Activated CD4-positive, CD25-positive, alpha-beta regulatory T cell treated with anti-CD3 and anti-CD28 coated beads, Interleukin-2, amount 50 U/mL, for 16 hours (primary cell): Measurements from ENCODE around the gene BRICD5.

Experiments
- DNase-seq: peaks from one replicate; pipeline ENCODE4 v3.0.0-alpha.2; 2020; ENCODE audit warnings: low read depth, low spot score

The BRICD5 gene

DNA sequence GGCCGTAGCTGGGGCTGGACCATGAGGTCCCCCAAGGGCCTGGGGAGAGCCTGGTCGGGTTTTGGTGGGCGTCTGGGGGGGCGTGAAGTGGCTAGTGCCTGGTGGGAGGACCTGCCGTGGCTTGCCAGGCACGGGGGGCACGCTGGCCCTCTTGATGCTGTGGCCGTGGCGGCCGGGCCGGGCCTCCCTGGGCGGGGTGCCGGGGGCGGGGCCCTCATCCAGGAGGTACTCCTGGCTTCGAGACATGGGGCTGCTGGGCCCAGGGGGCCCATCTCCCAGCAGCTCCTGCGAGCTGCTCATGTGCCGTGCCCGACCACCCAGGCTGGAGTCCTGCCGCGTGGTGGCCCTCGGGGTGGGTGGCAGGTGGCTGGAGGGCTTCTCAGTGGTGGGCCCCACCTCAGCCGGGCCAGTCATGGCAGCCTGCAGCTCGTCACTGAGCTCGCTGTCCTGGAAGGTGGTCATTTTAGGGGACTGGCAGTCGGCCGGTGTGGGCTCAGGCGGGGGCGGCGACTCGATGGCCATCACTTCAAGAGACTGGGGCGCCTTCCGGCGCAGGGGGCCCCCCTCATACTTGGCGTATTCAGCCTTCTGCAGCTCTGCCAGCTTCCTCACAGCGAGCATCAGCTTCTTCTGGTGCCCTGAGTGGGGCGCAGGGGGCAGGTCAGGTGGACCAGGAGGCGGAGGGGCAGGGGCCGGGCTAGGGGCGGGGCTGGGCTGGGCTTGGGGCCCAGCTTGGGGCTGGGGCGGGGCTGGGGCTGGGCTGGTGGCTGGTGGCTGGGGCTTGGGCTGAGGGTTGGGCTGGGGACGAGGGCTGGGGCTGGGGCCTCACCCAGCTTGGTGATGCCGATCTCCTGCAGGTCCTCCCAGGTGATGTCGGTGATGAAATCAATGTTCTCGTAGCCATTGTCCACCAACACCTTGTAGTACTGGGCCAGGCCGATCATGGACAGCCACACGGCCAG, 29.4 kb downstream of the BRICD5 start:
- no peak for DNase-seq

DNA sequence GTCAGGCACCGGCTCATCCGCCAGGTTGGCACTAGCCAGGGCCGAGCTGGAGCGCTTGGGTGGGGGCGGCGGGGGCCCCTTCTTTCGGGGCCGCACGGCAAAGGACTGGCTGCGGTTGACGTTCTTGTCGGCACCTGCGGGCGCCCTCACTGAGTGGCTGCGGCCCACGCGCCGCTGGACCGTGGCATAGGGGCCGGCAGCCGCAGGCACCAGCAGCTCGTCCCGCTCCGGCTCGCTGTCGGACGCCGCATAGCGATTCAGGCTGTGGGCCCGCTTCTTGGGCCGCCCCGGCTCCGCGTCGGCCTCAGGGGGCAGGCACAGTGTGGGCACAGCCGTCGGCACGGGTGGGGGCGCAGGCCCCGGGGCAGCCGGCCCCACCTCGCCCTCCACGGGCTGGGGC, 30.2 kb downstream of the BRICD5 start:
- no peak for DNase-seq

DNA sequence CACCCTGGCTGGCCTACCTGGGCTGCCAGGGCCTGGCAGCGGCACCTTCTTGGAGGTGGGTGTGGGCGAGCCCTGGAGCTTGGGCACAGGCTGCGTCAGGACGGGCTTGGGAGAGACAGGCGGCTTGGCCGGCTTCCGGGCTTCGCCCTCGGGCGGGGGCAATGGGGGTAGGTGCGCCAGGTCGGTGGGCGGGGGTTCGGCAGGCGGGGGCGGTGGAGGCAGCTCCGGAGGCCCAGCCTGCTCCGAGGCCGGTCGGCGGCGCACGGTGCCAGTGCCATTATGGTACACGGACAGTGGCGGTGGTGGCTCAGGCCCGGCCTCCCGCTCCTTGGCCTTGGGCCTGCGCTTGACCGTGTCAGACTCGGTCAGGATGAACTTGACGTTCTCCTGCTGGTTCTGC, 31.1 kb downstream of the BRICD5 start:
- no peak for DNase-seq

- DNase-seq: no peak
Observed at GRCh38 chr16:2179107-2179501, 31.6 kb downstream of the BRICD5 start.

GRCh38 chr16:2178321-2179106, 32.1 kb downstream of the BRICD5 start:
- DNase-seq: no peak

- no peak for DNase-seq
Observed at GRCh38 chr16:2177561-2177960, 33.1 kb downstream of the BRICD5 start.

DNA sequence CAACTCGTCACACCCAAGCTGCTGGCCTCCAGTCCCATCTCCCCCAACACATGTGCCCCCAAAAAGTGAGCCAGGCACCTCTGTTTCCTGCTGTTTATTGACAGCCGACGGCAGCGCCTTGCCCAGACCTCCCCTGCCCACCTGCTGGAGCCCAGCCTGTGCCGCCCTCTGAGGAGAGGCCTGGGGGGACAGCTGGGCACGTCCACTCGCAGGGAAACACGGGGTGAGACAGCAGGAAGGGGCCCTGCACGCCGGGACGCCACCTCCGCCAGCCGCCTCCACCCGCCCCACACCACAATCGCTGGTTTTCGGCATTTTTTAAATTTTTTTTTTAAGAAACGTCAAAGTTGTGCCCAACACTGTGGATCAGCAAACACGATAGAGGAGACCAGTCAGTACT, 33.6 kb downstream of the BRICD5 start:
- no peak for DNase-seq

- no peak for DNase-seq
Observed at GRCh38 chr16:2176047-2176446, 34.6 kb downstream of the BRICD5 start.

DNA sequence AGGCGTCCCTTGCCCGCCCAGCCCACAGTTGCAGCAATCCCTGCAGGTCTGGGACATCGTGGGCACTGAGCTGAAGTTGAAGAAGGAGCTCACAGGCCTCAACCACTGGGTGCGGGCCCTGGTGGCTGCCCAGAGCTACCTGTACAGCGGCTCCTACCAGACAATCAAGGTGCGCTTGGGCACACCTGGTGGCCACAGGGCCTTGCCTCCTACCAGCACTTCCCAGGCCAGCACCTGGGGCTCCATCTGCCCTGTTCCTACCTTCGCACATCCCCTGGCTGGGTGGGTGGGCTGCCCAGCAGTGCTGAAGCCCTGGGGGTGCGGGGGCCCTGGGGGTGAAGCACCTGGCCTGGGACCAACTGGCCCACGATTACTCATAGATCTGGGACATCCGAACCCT, 35.2 kb downstream of the BRICD5 start:
- DNase-seq: no peak

DNA sequence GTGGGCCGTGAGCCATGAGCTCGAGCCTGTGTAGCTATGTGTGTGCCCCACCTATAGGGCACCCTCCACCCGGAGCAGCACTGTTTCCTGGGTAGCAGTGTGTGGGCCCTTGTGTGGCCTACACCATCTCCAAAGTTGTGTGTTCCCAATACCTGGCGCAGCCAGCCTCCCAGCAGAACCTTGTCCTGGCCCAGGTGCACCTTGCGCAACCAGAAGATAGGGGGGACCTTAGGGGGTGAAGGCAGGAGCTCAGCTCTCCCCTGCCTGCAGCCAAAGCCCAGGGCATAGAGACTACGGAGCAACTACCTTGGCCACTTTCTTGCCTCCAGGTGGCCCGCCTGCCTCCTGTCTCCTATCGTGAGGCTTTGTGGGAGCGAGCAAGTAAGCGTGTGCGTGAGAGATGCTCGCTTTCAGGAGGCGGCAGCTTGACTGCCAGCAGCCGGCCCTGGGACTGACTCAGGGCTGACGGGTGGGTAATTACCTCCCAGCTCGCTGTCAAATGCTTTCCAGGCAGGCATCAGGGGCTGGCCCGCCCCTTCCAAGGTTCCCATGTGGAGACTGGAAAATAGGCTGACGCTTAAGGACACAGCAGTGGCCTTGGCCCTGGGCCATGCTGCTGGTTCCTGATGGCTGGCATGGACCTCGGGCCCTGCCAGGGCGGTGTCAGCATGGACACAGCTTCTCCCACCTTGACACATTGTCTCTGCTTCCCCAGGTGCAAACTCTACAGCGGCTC, 36.1 kb downstream of the BRICD5 start:
- no peak for DNase-seq

- no peak for DNase-seq
Observed at GRCh38 chr16:2173916-2174315, 36.7 kb downstream of the BRICD5 start.

- DNase-seq: no peak
Observed at GRCh38 chr16:2173366-2173765, 37.3 kb downstream of the BRICD5 start.

- no peak for DNase-seq
Observed at GRCh38 chr16:2172688-2173335, 37.9 kb downstream of the BRICD5 start.

DNA sequence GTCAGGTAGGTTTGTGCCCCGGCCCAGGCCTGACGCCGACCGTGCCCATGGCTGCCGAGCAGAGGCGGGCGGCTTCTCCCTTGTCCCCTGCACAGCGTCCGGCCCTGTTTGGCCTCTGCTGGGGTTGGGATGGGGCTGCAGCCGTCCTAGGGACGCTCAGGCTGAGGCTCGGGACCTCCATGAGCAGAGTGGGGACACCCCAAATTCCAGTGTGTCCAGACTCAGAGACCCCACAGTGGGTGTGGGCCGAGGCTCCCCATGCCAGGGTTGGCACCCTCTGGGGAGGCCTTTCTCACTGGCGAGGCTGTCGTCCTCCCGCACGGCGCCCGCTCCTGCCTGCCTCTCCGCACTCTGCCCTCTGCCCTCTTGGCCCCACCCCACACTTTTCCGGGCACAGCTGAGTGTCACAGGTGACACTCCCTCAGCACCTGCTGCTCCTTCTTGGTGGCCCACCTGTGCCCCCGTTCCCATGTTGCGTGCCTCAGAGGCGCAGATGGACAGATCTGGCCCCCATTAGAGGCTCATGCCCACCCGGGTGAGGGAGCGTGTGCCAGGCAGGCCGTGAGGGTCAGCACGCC, 39.0 kb downstream of the BRICD5 start:
- DNase-seq: no peak

- DNase-seq: no peak
Observed at GRCh38 chr16:2170587-2171435, 39.9 kb downstream of the BRICD5 start.

- no peak for DNase-seq
Observed at GRCh38 chr16:2170080-2170479, 40.6 kb downstream of the BRICD5 start.

DNA sequence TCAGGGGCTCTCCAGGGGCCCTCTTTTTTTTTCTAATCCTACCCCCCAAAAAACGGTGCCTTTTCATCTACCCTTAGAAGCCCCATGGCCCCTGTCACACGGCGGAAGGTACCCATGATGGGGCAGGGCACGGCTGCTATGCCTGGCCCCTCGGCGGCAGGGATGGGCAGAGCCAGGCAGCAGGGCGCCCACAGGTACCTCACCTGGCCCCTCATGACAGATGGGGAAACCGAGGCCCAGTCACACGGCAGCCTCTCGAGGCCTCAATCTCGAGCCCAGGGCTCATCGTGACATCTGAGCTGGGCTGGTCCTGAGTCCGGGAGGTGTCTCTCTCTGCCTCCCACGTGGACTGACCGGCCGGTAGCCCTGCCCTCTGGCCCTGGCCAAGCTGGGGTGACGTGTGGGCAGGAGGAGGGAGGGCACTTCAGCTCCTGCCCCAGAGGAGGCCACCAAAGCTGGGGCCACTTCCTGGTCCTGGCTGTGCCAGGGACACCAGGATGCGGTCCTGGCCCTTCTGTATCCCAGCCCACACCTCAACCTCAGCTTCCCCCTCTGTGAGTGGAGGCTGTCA, 43.5 kb downstream of the BRICD5 start:
- DNase-seq: no peak

DNA sequence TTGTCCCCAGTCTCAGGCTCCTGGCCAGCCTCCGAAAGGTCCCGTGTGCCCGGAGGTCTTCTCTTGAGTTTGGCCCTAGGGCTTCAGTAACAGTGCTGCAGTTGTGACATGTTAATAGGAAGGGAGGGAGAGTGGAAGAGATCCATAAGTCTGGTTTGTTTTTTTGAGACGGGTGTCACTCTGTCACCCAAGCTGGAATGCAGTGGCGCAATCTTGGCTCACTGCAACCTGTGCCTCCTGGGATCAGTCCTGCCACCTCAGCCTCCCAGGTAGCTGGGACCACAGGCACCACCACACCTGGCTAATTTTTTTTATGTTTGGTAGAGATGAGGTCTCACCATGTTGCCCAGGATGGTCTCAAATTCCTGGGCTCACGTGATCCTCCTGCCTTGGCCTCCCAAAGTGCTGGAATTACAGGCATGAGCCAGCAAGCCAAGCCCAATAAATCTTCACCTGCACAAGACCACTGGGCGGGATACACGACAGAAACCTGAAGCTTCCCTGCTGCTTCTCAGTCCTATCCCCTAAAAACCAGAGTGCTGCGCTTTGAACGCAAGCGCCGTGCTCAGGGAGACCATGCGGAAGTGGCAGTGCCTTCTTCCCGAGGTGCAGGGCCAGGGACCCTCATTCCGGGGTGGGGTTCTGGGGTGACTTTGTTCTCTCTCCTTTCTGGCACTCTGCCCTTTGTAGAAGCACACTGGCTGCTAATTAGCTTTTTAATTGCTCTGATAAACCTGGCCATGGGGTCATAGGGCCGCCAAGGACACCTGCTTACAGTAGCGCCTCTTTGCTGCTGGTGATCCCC, 44.2 kb downstream of the BRICD5 start:
- DNase-seq: no peak

DNA sequence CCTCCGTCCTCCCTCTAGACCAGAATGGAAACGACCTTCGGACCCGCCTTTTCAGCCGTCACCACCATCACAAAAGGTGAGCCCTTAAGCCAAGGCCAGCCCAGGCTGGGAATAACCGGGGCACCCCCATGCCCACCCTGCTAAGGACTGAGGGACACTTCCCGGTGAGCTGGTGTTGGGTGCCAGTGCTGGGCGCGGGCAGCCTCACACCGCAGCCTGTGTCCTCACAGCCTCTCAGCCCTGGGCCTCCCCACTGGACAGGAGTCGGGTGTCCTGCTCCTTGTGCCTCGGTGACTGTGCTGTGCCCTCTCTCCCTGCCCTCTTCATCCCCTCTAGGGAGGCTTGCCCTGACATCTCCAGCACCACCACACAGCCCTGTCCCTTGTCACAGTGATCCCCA, 44.8 kb downstream of the BRICD5 start:
- DNase-seq: no peak
